Suprapubic skin (tissue), 4 donors: ENCODE measurements around the gene LGALS8.

ENCODE experiments used
- CTCF ChIP-seq, 2 donors: fragments of 200-600 bp in 1 of 2; fragments of 450-650 bp in 1 of 2; sonication (generic) in 1 of 2; IDR thresholded peaks; one replicate each; pipeline ENCODE4 v1.5.1; 2016 to 2019; ENCODE audit warnings: antibody characterized with exemption in 2 of 2, mild to moderate bottlenecking in 1 of 2, moderate library complexity in 1 of 2
- EP300 ChIP-seq: sonication (generic); formaldehyde crosslinking; IDR thresholded peaks from one replicate; pipeline ENCODE4 v1.6.1; 2017; ENCODE audit warnings: antibody characterized with exemption
- POLR2A ChIP-seq, 2 donors: fragments of 450-650 bp; IDR thresholded peaks; one replicate each; pipeline ENCODE4 v1.6.1; 2017; ENCODE audit warnings: antibody characterized with exemption in 2 of 2, mild to moderate bottlenecking in 2 of 2, moderate library complexity in 2 of 2
- POLR2AphosphoS5 ChIP-seq, 3 donors: sonication (generic); formaldehyde crosslinking; IDR thresholded peaks; one replicate each; pipeline ENCODE4 v1.6.1; 2017; ENCODE audit warnings: antibody characterized with exemption in 3 of 3

GRCh38 chr1:236509647-236510401, 14.0 kb upstream of the LGALS8 start:
- TF ChIP-seq POLR2A (IDR thresholded peaks at IDR 0.05) = no peak
- TF ChIP-seq POLR2AphosphoS5 (IDR thresholded peaks at IDR 0.05) = no peak
- TF ChIP-seq CTCF (IDR thresholded peaks at IDR 0.05) = no peak
- TF ChIP-seq EP300 = no peak
